HepG2 (cell line): ENCODE results near the gene ITGA2. TPM values are rescaled to one million over a fixed set of nuclear protein-coding genes. Genes with fewer than 3 reads are reported as not detected.

ENCODE experiments used
- ATAC-seq: fragments of 200-7000 bp; cut with Tn5 transposase; 3 replicates; pipeline ENCODE4 v1.9.1; 2020; ENCODE audit warnings: mild to moderate bottlenecking, moderate library complexity
- BruUV-seq: library from RNA; stranded (reverse); fragments of 400-500 nt; replicated peaks from 2 replicates; lab custom pipeline; 2021; lab: Mats Ljungman, UMichigan
- CTCF ChIA-PET: fragments of 300-600 bp; formaldehyde crosslinking; extraction: SDS; loops from one replicate; lab custom pipeline; 2021; ENCODE audit warnings: low total read pairs, inconsistent platforms, low intra/inter-chr PET ratio; lab: Yijun Ruan, JAX
- POLR2A ChIA-PET: fragments of 350-600 bp; sonication (Branson Sonifier 250); formaldehyde crosslinking; loops from one replicate; lab custom pipeline; 2020; ENCODE audit warnings: antibody characterized with exemption, inconsistent platforms; lab: Yijun Ruan, JAX
- DNase-seq: peaks from one replicate; pipeline ENCODE4 v3.0.0-alpha.2; 2015; ENCODE audit warnings: low spot score
- FAIRE-seq: peaks from 3 replicates; lab custom pipeline; 2011; peaks lifted over from hg19 to GRCh38; lab: Jason Lieb, UNC
- H2AFZ ChIP-seq: one replicate; pipeline ENCODE4 v1.6.1; 2011; ENCODE audit warnings: low read length, inconsistent platforms
- H3K27ac ChIP-seq: fragments of 300-600 bp; 3 replicates; pipeline ENCODE4 v1.8.0; 2011; ENCODE audit warnings: mixed run types, mild to moderate bottlenecking, mixed read lengths, low read length, inconsistent platforms; ENCODE audit not compliant: insufficient read depth; ENCODE audit errors: extremely low read length
- H3K27me3 ChIP-seq, 2 experiments: fragments of 200-600 bp in 1 of 2; 2 replicates in 1 of 2; 3 replicates in 1 of 2; pipeline versions ENCODE4 v1.6.0 to v1.8.0; 2011; ENCODE audit warnings: low read length in 2 of 2, mild to moderate bottlenecking in 2 of 2, moderate library complexity in 2 of 2, inconsistent platforms in 1 of 2; ENCODE audit not compliant: insufficient read depth in 2 of 2, control insufficient read depth in 1 of 2
- H3K36me3 ChIP-seq, 2 experiments: fragments of 200-600 bp in 1 of 2; replicated peaks in 1 of 2; 2 replicates in 1 of 2; 3 replicates in 1 of 2; pipeline versions ENCODE4 v1.5.1 to v1.8.0; 2011; ENCODE audit warnings: low read length in 2 of 2, inconsistent platforms in 1 of 2; ENCODE audit not compliant: insufficient read depth in 2 of 2, control insufficient read depth in 1 of 2
- H3K4me1 ChIP-seq: 2 replicates; pipeline ENCODE4 v1.5.1; 2012; ENCODE audit warnings: low read length, inconsistent platforms; ENCODE audit not compliant: insufficient read depth
- H3K4me2 ChIP-seq: 2 replicates; pipeline ENCODE4 v1.6.0; 2011; ENCODE audit warnings: low read depth, low read length, inconsistent platforms
- H3K4me3 ChIP-seq, 3 experiments: fragments of 200-600 bp in 1 of 3; sonication (generic), shearing (Covaris generic) in 1 of 3; replicated peaks in 1 of 3; 2 replicates each; pipeline ENCODE4 v1.5.1; 2011 to 2016; ENCODE audit warnings: low read length in 3 of 3, inconsistent platforms in 2 of 3, low read depth in 2 of 3, mild to moderate bottlenecking in 2 of 3, control low read depth in 1 of 3, mixed read lengths in 1 of 3; ENCODE audit not compliant: insufficient read depth in 1 of 3
- H3K79me2 ChIP-seq: one replicate; pipeline ENCODE4 v1.6.1; 2011; ENCODE audit warnings: low read length, inconsistent platforms; ENCODE audit not compliant: insufficient read depth
- H3K9ac ChIP-seq: 2 replicates; pipeline ENCODE4 v1.6.0; 2011; ENCODE audit warnings: mild to moderate bottlenecking, low read depth, low read length, inconsistent platforms; ENCODE audit not compliant: insufficient read depth
- H3K9me3 ChIP-seq: 2 replicates; pipeline ENCODE4 v1.5.1; 2012; ENCODE audit warnings: mild to moderate bottlenecking, low read length
- H4K20me1 ChIP-seq: 2 replicates; pipeline ENCODE4 v1.6.0; 2011; ENCODE audit warnings: inconsistent platforms, mild to moderate bottlenecking, low read length, moderate library complexity; ENCODE audit not compliant: insufficient read depth
- GMEB1 ChIP-seq: sonication (generic); formaldehyde crosslinking; IDR thresholded peaks from 2 replicates; pipeline ENCODE4 v1.5.1; 2020; ENCODE audit warnings: missing genetic modification reagents, mild to moderate bottlenecking, borderline replicate concordance
- ZBTB49 ChIP-seq: sonication (generic); formaldehyde crosslinking; IDR thresholded peaks from 2 replicates; pipeline ENCODE4 v1.4.0; 2020; ENCODE audit warnings: missing genetic modification reagents, borderline replicate concordance
- ZGPAT ChIP-seq: IDR thresholded peaks from 2 replicates; pipeline ENCODE4 v1.6.1; 2016; ENCODE audit warnings: mild to moderate bottlenecking
- ZNF205 ChIP-seq: IDR thresholded peaks from 2 replicates; pipeline ENCODE4 v1.6.1; 2018; ENCODE audit warnings: missing biosample characterization, missing genetic modification reagents
- ZNF292 ChIP-seq: sonication (generic); formaldehyde crosslinking; IDR thresholded peaks from 2 replicates; pipeline ENCODE4 v1.8.1; 2022; ENCODE audit warnings: mild to moderate bottlenecking, low read depth, missing genetic modification reagents, borderline replicate concordance
- ZNF639 ChIP-seq: conservative IDR thresholded peaks from 2 replicates; pipeline ENCODE4 v1.6.1; 2018; ENCODE audit warnings: missing genetic modification reagents
- ZNF709 ChIP-seq: sonication (generic); formaldehyde crosslinking; IDR thresholded peaks from 2 replicates; pipeline ENCODE4 v1.5.0; 2020; ENCODE audit warnings: mild to moderate bottlenecking, missing genetic modification reagents
- ZNF784 ChIP-seq: sonication (generic); formaldehyde crosslinking; IDR thresholded peaks from 2 replicates; pipeline ENCODE4 v1.5.1; 2020; ENCODE audit warnings: missing genetic modification reagents, mild to moderate bottlenecking, borderline replicate concordance
- ZNF83 ChIP-seq: sonication (generic); formaldehyde crosslinking; IDR thresholded peaks from 2 replicates; pipeline ENCODE4 v1.4.0; 2020; ENCODE audit warnings: missing genetic modification reagents, mild to moderate bottlenecking, borderline replicate concordance
- ZXDC ChIP-seq: sonication (generic); formaldehyde crosslinking; IDR thresholded peaks from 2 replicates; pipeline ENCODE4 v1.5.0; 2020; ENCODE audit warnings: mild to moderate bottlenecking, missing genetic modification reagents
- WGBS: methylation state at CpG from one replicate; pipeline ENCODE4 v1.1.6; 2017; ENCODE audit warnings: low lambda C conversion rate; 5-methylcytosine and 5-hydroxymethylcytosine counted together
- in situ Hi-C: cut with HindIII; loops from 2 replicates; pipeline ENCODE4 v1.10.0; 2017; ENCODE audit warnings: low pct_unique_long_range_greater_than_20kb; ENCODE audit not compliant: extremely low pct_ligation_motif_present
- intact Hi-C: fragments of 100-400 bp; cut with micrococcal nuclease; formaldehyde crosslinking; loops from one replicate; pipeline ENCODE4 v1.10.0; 2022; ENCODE audit not compliant: unreplicated experiment
- polyA plus RNA-seq, 8 experiments: library from polyadenylated mRNA; depleted of rRNA in 3 of 8; stranded (reverse) in 7 of 8; unstranded in 1 of 8; fragments of >200 nt; fragmentation: Illumina TruSeq in 4 of 8; extraction: Trizol in 4 of 8; gene quantifications; 2 replicates each; pipeline versions ENCODE4 v1.2.1 to v1.2.3, GENCODE V29; 2011 to 2016; ENCODE audit warnings: low read depth in 4 of 8, missing spikeins in 1 of 8, mixed read lengths in 1 of 8; ENCODE audit not compliant: insufficient read depth in 1 of 8
- total RNA-seq, 5 experiments: library from RNA; depleted of rRNA; stranded (reverse); fragments of >200 nt; fragmentation: Illumina TruSeq; extraction: Trizol; gene quantifications; 2 replicates each; pipeline ENCODE4 v1.2.3, GENCODE V29; 2016; ENCODE audit warnings: low read depth in 1 of 5

Gene ITGA2
- total and polyA plus RNA-seq, 2 of the 13 experiments (the other 11 are each of a cell fraction or from before 2014, with no cell fraction given): 15.8 to 58.3 TPM

GRCh38 chr5:53133020-53133419 is 143.9 kb downstream of the ITGA2 start:
- no peak overlapping the region for H3K9ac ChIP-seq
- no peaks in the 10 kb centered on the region for H3K79me2 ChIP-seq
- intact Hi-C loops: no loop called here
- H3K27ac ChIP-seq: no peak overlapping the region
- H3K27me3 ChIP-seq: no peaks in the 10 kb centered on the region
- POLR2A ChIA-PET: no interaction called here
- H2AFZ ChIP-seq: no peak overlapping the region
- no peaks in the 10 kb centered on the region for H4K20me1 ChIP-seq
- ATAC-seq (no peak), DNase-seq (no peak), FAIRE-seq (no peak)
- no peaks in the 10 kb centered on the region for H3K36me3 ChIP-seq
- in situ Hi-C loops: no loop called here
- H3K9me3 ChIP-seq: no peaks in the 10 kb centered on the region
- no peak overlapping the region for H3K4me2 ChIP-seq
- CTCF ChIA-PET: no interaction called here
- no TSS peak for BruUV-seq
- H3K4me3 ChIP-seq: no peak overlapping the region
- 89% methylated on average over 1 of the region's 1 CpG for WGBS
- no peaks in the 10 kb centered on the region for H3K4me1 ChIP-seq
- TF ChIP-seq ZNF709 (CRISPR knock-in tag) (no peak), ZNF83 (no peak), GMEB1 (CRISPR knock-in tag) (no peak), ZGPAT (CRISPR knock-in tag) (no peak), ZBTB49 (CRISPR knock-in tag) (no peak), ZNF205 (CRISPR knock-in tag) (no peak), ZNF292 (CRISPR knock-in tag) (no peak), ZNF784 (no peak), ZXDC (no peak), ZNF639 (CRISPR knock-in tag) (no peak)
